NOMO-1 treated with DMSO at 0.1 percent for 48 hours (cell line): ENCODE data around the gene GAB4.

Experiments used
- DNase-seq: peaks from one replicate; lab custom pipeline; 2025; ENCODE audit not compliant: unreplicated experiment; lab: John Stamatoyannopoulos, UW

GAB4 gene

GRCh38 chr22:16988257-16988656 lies 19.8 kb downstream of the GAB4 start:
- no peak for DNase-seq

- DNase-seq = no peak
Observed at GRCh38 chr22:16987822-16988221, 20.2 kb downstream of the GAB4 start.

DNA sequence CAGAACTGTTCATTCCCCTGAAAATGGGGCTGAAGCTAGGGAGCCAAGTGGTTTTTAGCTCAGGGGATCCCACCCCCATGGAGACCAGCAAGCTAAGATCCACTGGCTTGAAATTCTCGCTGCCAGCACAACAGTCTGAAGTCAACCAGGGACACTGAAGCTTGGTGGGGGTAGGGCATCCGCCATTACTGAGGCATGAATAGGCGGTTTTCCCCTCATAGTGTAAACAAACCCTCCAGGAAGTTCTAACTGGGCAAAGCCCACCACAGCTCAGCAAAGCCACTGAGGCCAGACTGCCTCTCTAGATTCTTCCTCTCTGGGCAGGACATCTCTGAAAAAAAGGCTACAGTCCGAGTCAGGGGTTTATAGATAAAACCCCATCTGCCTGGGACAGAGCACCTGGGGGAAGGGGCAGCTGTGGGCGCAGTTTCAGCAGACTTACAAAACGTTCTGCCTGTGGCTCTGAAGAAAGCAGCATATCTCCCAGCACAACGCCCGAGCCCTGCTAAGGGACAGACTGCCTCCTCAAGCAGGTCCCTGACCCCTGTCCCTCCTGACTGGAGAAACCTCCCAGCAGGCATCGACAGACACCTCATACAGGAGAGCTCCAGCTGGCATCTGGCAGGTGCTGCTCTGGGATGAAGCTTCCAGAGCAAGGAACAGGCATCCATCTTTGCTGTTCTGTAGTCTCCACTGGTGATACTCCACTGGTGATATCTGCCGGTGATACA lies 32.7 kb downstream of the GAB4 start:
- no peak for DNase-seq

- DNase-seq = no peak
Observed at GRCh38 chr22:16974298-16975084, 33.5 kb downstream of the GAB4 start.

GRCh38 chr22:16973591-16974297 lies 34.3 kb downstream of the GAB4 start:
- DNase-seq = no peak

DNA sequence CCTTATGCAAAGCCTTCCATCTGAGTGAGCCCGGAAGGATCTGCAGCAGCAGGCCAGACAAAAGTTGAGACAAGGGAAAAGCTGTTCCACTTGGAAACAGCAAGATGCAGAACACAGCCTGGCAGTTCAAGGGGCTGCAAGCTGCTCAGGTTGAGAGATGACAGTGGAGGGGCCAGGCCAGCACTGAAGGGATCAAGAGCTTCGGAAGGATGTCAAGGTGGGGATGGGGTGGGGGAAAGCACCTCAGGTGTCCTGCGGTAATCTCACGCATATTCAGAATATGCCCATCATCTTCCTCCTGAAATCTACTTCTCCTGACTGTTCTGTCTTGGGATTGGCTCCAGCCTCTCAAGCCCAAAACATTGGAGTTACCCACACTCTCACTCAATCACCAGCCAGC lies 35.7 kb downstream of the GAB4 start:
- no peak for DNase-seq

- DNase-seq = no peak
Observed at GRCh38 chr22:16970446-16970845, 37.6 kb downstream of the GAB4 start.

- no peak for DNase-seq
Observed at GRCh38 chr22:16969508-16970327, 38.3 kb downstream of the GAB4 start.

- no peak for DNase-seq
Observed at GRCh38 chr22:16968218-16968595, 39.8 kb downstream of the GAB4 start.

DNA sequence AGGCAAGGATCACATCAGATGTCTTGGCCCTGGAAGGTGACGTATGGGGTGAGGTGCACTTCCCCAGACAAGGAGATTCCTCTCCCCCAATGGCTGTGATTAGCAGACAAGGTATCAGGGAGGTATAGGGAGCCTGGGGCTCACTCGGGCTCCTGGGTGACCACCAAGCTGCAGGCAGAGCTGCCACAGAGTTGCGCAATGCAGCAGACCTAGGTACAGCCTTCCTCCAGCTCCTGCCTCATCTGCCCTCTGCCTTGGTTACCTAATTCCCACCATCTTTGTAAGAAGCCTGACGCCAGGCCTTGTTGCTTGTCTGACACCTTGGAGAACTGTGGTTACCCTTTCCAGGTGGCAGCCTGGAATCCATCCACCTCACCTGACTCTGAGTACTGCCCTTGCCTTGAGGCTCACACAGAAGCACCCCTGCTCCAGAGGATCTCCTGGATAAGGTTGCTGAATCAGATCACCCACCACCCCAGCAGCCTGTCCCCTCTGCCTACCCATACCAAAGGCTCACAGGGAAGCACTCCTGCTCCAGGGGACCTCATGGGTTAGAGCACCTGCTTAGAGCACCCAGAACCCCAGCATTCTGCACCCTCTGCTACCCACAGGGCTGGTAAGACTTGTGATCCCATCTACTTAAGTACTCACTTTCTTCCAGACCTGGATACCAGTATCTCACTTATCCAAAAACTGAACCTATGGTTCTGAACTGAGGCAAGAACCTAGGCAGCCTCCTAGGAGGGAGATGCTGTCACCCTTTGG lies 40.4 kb downstream of the GAB4 start:
- DNase-seq = no peak

- DNase-seq = no peak
Observed at GRCh38 chr22:16966251-16966650, 41.8 kb downstream of the GAB4 start.

- DNase-seq = no peak
Observed at GRCh38 chr22:16965560-16965959, 42.5 kb downstream of the GAB4 start.

DNA sequence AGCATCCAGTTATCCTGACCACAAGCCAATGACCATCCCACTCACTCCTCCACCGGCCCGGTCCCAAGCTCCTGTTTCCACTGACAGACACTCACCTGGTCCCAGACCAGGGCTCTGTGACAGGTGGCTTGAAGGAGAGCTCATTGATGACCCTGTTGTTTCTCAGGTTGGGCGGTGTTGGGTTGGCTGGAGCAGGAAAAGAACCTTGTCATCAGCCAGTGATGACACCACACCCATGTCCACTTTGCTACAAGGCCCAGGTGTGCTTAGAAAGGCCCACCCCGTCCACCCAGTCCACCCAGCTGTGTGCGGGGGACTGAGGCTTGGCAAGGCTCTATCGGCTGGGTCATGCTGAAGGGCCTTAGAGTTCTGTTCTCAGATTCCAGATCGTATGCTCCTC lies 42.9 kb downstream of the GAB4 start:
- no peak for DNase-seq

- no peak for DNase-seq
Observed at GRCh38 chr22:16964366-16964765, 43.7 kb downstream of the GAB4 start.

DNA sequence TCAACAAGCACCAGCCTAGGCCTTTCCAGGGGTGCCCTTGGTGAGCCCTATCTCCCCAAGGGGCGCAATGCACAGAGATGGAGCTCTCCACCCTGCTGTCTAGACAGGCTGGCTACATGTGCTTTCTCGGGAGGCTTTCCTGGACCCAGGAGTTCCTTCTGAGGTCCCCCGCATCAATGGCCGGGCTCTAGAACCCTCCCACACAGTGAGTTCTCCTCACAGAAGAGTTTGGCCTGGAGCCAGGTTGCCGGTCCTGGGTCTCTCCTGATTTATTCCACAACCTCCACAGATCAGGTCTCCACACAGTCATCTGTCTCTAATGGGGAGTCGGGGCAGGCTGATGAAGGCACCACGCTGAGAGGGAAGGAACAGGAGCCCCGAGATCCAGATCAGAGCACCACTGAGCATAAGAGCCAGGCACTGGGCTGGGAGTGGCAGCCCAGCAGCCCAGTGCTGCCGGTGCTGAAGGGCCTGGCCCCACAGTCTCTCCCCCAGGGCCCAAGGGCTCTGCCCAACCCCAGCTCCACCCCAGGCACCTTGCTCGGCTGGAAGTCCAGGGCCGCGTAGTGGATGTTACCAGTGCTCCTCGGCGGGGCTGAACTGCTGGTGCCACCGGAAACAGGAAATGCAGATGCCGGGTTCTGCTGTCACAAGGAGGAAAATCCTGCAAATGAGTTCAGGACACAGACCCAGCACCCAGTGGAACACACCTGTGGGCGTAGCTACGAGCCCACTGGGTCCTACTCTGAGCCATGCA lies 44.7 kb downstream of the GAB4 start:
- no peak for DNase-seq

DNA sequence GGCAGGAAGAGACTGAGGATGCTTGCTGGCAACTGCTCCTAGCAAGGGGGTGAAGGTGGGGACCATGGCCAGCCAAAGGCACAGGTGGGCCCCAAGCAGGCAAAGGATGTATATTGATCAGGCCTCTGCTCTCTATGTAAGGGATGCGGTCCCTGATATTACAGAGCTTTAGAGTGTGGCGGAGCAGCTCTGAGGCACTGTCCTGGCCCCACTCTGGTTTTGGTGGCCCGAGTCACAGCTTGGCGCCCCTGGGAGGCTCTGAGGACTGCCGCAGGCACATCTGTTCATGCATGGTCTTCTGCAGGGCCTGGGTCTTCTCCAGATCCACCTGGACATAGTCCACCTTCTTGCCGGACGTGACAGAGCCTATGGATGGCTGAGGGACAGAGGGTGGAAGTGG lies 45.5 kb downstream of the GAB4 start:
- no peak for DNase-seq

DNA sequence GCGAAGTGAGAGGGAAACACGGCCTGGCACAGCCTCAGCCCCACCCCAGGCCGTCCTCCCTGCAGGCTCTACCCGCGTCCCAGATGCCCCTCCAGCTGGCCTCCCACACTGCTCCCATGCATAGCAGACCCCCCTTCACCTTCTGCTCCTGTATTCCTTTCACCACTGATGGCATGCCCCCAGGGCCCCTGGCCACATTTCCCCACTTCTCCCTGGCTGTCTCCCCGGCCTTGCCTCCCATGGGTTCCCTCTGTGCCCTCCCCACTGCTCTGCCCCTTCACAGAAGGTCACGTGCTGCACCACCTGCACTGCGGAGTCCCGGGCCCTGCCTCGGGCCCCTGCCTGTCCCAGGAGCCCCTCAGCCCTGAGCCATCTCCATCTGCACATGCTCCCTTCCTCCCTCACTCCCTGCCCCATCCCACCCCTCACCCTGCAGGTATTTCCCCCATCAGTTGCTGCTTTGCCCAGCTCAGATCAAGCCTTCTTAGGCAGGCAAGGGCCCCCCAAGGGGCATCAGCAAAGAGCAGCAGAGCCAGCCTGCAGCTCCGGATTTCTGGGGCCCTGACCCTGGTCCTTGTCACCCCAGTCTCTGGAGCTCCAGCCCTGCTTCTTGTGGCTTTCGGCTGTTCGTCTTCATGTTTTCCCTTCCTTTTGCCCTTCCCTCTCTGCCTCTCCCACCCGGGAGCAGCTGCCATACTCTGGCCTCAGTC lies 46.4 kb downstream of the GAB4 start:
- DNase-seq = no peak

- DNase-seq = no peak
Observed at GRCh38 chr22:16960884-16961249, 47.2 kb downstream of the GAB4 start.

DNA sequence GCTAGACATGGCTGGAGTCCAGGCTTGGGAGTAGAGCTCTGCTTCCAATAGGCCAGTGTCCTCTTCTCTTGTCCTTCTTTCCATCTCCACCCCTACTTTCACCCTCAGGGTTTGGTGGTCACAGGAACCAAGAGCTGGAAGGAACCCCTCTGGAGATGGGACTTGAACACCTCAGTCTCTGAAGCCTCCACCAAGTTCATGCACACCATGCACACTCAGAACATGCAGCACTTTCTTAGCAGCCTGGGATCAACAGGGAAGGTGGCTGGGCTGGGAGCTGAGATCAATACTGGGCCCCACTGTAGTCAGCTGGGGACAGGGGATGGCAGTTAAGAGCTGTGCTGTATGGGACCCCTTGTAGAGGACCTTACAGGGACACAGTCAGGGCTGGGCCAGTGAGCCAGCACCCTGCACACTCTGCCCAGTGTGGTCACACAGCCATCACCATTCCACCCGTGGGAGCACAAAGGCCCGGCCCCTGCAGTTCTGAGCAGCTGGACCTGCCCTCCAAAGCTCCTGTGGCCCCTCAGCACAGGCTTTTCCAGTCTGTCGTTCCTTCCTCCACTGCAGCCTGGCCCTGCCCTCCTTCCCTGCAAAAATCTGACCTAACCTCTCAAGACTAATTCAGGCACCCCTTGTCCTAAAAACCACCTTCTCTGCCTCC lies 47.7 kb downstream of the GAB4 start:
- no peak for DNase-seq
